Ishikawa (cell line): ENCODE data around the gene ADAMTSL1.

Experiments
- CEBPB ChIP-seq: IDR thresholded peaks from 2 replicates; pipeline ENCODE4 v1.6.1; 2012
- CREB1 ChIP-seq: IDR thresholded peaks from 2 replicates; pipeline ENCODE4 v1.6.1; 2012; ENCODE audit warnings: low read depth
- EGR1 ChIP-seq: IDR thresholded peaks from 2 replicates; pipeline ENCODE4 v1.6.1; 2012
- EP300 ChIP-seq: IDR thresholded peaks from 2 replicates; pipeline ENCODE4 v1.6.1; 2012; ENCODE audit warnings: borderline replicate concordance
- FOXM1 ChIP-seq: IDR thresholded peaks from 2 replicates; pipeline ENCODE4 v1.6.1; 2012; ENCODE audit warnings: low read depth, borderline replicate concordance
- MAX ChIP-seq: IDR thresholded peaks from 2 replicates; pipeline ENCODE4 v1.6.1; 2012
- RAD21 ChIP-seq: IDR thresholded peaks from 2 replicates; pipeline ENCODE4 v1.6.1; 2012; ENCODE audit warnings: low read depth
- REST ChIP-seq: IDR thresholded peaks from 2 replicates; pipeline ENCODE4 v1.6.1; 2012; ENCODE audit warnings: low read depth, mild to moderate bottlenecking
- TAF1 ChIP-seq: IDR thresholded peaks from 2 replicates; pipeline ENCODE4 v1.6.1; 2012; ENCODE audit warnings: low read depth, mild to moderate bottlenecking
- TCF12 ChIP-seq: IDR thresholded peaks from 2 replicates; pipeline ENCODE4 v1.6.1; 2012; ENCODE audit warnings: low read depth
- TEAD4 ChIP-seq: IDR thresholded peaks from 2 replicates; pipeline ENCODE4 v1.6.1; 2012
- USF1 ChIP-seq: IDR thresholded peaks from 2 replicates; pipeline ENCODE4 v1.6.1; 2012
- YY1 ChIP-seq: IDR thresholded peaks from 2 replicates; pipeline ENCODE4 v1.6.1; 2012; ENCODE audit warnings: low read depth
- ZBTB7A ChIP-seq: IDR thresholded peaks from 2 replicates; pipeline ENCODE4 v1.6.1; 2012; ENCODE audit warnings: low read depth

ADAMTSL1 gene

GRCh38 chr9:18531136-18532065, 57.4 kb downstream of the ADAMTSL1 start:
- TF ChIP-seq FOXM1 (no peak), EGR1 (no peak), TCF12 (no peak), YY1 (no peak), CREB1 (no peak), MAX (no peak)

- TF ChIP-seq MAX (no peak), RAD21 (no peak), TEAD4 (no peak), CEBPB (no peak), CREB1 (no peak), TCF12 (no peak), USF1 (no peak), EP300 (no peak), REST (no peak), EGR1 (no peak), FOXM1 (no peak), YY1 (no peak), ZBTB7A (no peak)
These were observed 60.7 kb downstream of the ADAMTSL1 start for GRCh38 chr9:18534611-18535010.

- TF ChIP-seq CREB1 = no peak
- no peak for TF ChIP-seq ZBTB7A
- TF ChIP-seq FOXM1 = no peak
- TF ChIP-seq MAX = no peak
- TF ChIP-seq CEBPB = no peak
- no peak for TF ChIP-seq REST
- TF ChIP-seq YY1 = no peak
These were observed 62.6 kb downstream of the ADAMTSL1 start for GRCh38 chr9:18536554-18536953.

- no peak for TF ChIP-seq TEAD4
- no peak for TF ChIP-seq TCF12
- TF ChIP-seq RAD21 = no peak
- no peak for TF ChIP-seq TAF1
- TF ChIP-seq FOXM1 = no peak
- TF ChIP-seq CREB1 = no peak
- TF ChIP-seq EGR1 = no peak
- TF ChIP-seq EP300 = no peak
- no peak for TF ChIP-seq MAX
These were observed 65.3 kb downstream of the ADAMTSL1 start for GRCh38 chr9:18539203-18539693.

- TF ChIP-seq RAD21 (no peak), ZBTB7A (no peak), USF1 (no peak), TEAD4 (no peak), MAX (no peak), FOXM1 (no peak)
These were observed 69.0 kb downstream of the ADAMTSL1 start for GRCh38 chr9:18542837-18543405.
